SK-N-SH treated with all-trans-retinoic acid at 6 μM for 48 hours (cell line): ENCODE data around the gene CHL1.

Experiments used
- ATAC-seq: fragments of 200-7000 bp; cut with Tn5 transposase; 3 replicates; pipeline ENCODE4 v1.9.1; 2020; ENCODE audit warnings: mild to moderate bottlenecking, moderate library complexity
- ARNTL ChIP-seq: fragments of 450-650 bp; formaldehyde crosslinking; IDR thresholded peaks from 2 replicates; pipeline ENCODE4 v1.5.0; 2020; ENCODE audit warnings: low read depth, mild to moderate bottlenecking, moderate library complexity, borderline replicate concordance
- CREB5 ChIP-seq: fragments of 250-450 bp; sonication (Bioruptor Pico); IDR thresholded peaks from 2 replicates; pipeline ENCODE4 v1.5.1; 2020; ENCODE audit warnings: low read depth, mild to moderate bottlenecking, moderate library complexity
- ESRRG ChIP-seq: fragments of 250-450 bp; sonication (Bioruptor Pico); IDR thresholded peaks from 2 replicates; pipeline ENCODE4 v1.6.1; 2021; ENCODE audit warnings: mild to moderate bottlenecking
- GLIS3 ChIP-seq: fragments of 250-450 bp; sonication (Bioruptor Pico); IDR thresholded peaks from 2 replicates; pipeline ENCODE4 v1.5.0; 2020; ENCODE audit warnings: mild to moderate bottlenecking, moderate library complexity
- ISL1 ChIP-seq: fragments of 250-450 bp; sonication (Bioruptor Pico); IDR thresholded peaks from 2 replicates; pipeline ENCODE4 v2.1.2; 2022; ENCODE audit warnings: mild to moderate bottlenecking, moderate library complexity
- OSR1 ChIP-seq: fragments of 250-450 bp; sonication (Bioruptor Pico); IDR thresholded peaks from 2 replicates; pipeline ENCODE4 v1.8.0; 2022; ENCODE audit warnings: moderate library complexity, mild to moderate bottlenecking, inconsistent platforms
- POU6F1 ChIP-seq: fragments of 250-450 bp; sonication (Bioruptor Pico); IDR thresholded peaks from 2 replicates; pipeline ENCODE4 v1.8.0; 2021; ENCODE audit warnings: low read depth, mild to moderate bottlenecking, moderate library complexity, borderline replicate concordance
- PPARA ChIP-seq: fragments of 250-450 bp; sonication (Bioruptor Pico); IDR thresholded peaks from 2 replicates; pipeline ENCODE4 v1.5.0; 2020; ENCODE audit warnings: mild to moderate bottlenecking, borderline replicate concordance
- RARB ChIP-seq: fragments of 250-450 bp; sonication (Bioruptor Pico); IDR thresholded peaks from 2 replicates; pipeline ENCODE4 v1.8.0; 2021; ENCODE audit warnings: mild to moderate bottlenecking, moderate library complexity
- SNAI2 ChIP-seq: fragments of 250-450 bp; sonication (Bioruptor Pico); IDR thresholded peaks from 2 replicates; pipeline ENCODE4 v1.5.0; 2020; ENCODE audit warnings: mild to moderate bottlenecking, moderate library complexity
- TCF4 ChIP-seq: fragments of 250-450 bp; sonication (Bioruptor Pico); IDR thresholded peaks from 2 replicates; pipeline ENCODE4 v1.8.0; 2021; ENCODE audit warnings: mild to moderate bottlenecking, moderate library complexity, borderline replicate concordance
- TOX ChIP-seq: fragments of 250-450 bp; sonication (Bioruptor Pico); IDR thresholded peaks from 2 replicates; pipeline ENCODE4 v1.8.0; 2021; ENCODE audit warnings: mild to moderate bottlenecking, moderate library complexity, borderline replicate concordance
- TSHZ2 ChIP-seq: fragments of 250-450 bp; sonication (Bioruptor Pico); IDR thresholded peaks from 2 replicates; pipeline ENCODE4 v1.5.0; 2020; ENCODE audit warnings: mild to moderate bottlenecking, moderate library complexity
- ZFP3 ChIP-seq: fragments of 250-450 bp; sonication (Bioruptor Pico); IDR thresholded peaks from 2 replicates; pipeline ENCODE4 v1.5.0; 2020; ENCODE audit warnings: mild to moderate bottlenecking, moderate library complexity
- ZNF565 ChIP-seq: fragments of 450-650 bp; formaldehyde crosslinking; conservative IDR thresholded peaks from 2 replicates; pipeline ENCODE4 v1.5.0; 2020; ENCODE audit warnings: low read depth, mild to moderate bottlenecking, moderate library complexity
- ZNF70 ChIP-seq: fragments of 450-650 bp; formaldehyde crosslinking; IDR thresholded peaks from 2 replicates; pipeline ENCODE4 v1.5.0; 2020; ENCODE audit warnings: mild to moderate bottlenecking, moderate library complexity
- ZNF8 ChIP-seq: fragments of 450-650 bp; formaldehyde crosslinking; IDR thresholded peaks from 2 replicates; pipeline ENCODE4 v1.5.0; 2020; ENCODE audit warnings: mild to moderate bottlenecking, moderate library complexity
- TF ChIP-seq, protein P1 (sequence below): fragments of 250-450 bp; sonication (Bioruptor Pico); IDR thresholded peaks from 2 replicates; pipeline ENCODE4 v1.8.0; 2020; ENCODE audit warnings: mild to moderate bottlenecking, moderate library complexity, borderline replicate concordance
- TF ChIP-seq, protein P2 (sequence below): fragments of 250-450 bp; sonication (Bioruptor Pico); IDR thresholded peaks from 2 replicates; pipeline ENCODE4 v1.5.1; 2021; ENCODE audit warnings: mild to moderate bottlenecking, moderate library complexity

CHL1 gene

DNA sequence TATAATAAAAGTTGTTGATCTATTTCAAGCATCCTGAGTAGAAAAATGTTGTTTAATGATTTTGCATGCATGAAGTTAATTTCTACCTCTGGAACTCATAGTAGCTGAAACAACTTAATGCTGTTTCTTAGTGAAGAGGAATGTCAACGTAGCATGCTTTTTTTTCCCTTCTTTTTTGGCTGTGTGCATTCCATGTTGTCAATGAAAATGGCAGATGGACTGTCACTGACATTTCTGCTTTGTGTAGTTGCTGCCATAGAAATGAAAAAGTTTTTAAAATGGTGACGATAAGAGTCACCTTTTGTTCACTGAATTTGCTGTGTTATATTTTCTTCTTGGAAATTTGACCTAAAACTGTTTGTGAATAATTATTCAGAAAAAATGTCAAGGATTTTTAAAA lies 116.3 kb downstream of the CHL1 start (continued):
- TF ChIP-seq OSR1 (CRISPR knock-in tag) (no peak), TCF4 (CRISPR knock-in tag) (no peak), ARNTL (CRISPR knock-in tag) (no peak), TOX (CRISPR knock-in tag) (no peak), ZNF8 (CRISPR knock-in tag) (no peak)
- TF ChIP-seq, protein P1, sequence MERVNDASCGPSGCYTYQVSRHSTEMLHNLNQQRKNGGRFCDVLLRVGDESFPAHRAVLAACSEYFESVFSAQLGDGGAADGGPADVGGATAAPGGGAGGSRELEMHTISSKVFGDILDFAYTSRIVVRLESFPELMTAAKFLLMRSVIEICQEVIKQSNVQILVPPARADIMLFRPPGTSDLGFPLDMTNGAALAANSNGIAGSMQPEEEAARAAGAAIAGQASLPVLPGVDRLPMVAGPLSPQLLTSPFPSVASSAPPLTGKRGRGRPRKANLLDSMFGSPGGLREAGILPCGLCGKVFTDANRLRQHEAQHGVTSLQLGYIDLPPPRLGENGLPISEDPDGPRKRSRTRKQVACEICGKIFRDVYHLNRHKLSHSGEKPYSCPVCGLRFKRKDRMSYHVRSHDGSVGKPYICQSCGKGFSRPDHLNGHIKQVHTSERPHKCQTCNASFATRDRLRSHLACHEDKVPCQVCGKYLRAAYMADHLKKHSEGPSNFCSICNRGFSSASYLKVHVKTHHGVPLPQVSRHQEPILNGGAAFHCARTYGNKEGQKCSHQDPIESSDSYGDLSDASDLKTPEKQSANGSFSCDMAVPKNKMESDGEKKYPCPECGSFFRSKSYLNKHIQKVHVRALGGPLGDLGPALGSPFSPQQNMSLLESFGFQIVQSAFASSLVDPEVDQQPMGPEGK (CRISPR knock-in tag) = no peak
- TF ChIP-seq, protein P2, sequence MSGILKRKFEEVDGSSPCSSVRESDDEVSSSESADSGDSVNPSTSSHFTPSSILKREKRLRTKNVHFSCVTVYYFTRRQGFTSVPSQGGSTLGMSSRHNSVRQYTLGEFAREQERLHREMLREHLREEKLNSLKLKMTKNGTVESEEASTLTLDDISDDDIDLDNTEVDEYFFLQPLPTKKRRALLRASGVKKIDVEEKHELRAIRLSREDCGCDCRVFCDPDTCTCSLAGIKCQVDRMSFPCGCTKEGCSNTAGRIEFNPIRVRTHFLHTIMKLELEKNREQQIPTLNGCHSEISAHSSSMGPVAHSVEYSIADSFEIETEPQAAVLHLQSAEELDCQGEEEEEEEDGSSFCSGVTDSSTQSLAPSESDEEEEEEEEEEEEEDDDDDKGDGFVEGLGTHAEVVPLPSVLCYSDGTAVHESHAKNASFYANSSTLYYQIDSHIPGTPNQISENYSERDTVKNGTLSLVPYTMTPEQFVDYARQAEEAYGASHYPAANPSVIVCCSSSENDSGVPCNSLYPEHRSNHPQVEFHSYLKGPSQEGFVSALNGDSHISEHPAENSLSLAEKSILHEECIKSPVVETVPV = no peak

GRCh38 chr3:317012-317411 lies 120.4 kb downstream of the CHL1 start:
- ATAC-seq = no peak
- TF ChIP-seq ARNTL (CRISPR knock-in tag) (no peak), TSHZ2 (CRISPR knock-in tag) (no peak), ZFP3 (CRISPR knock-in tag) (no peak), ISL1 (no peak)

GRCh38 chr3:318903-319302 lies 122.3 kb downstream of the CHL1 start:
- ATAC-seq = no peak
- no peak for TF ChIP-seq OSR1 (CRISPR knock-in tag)
- TF ChIP-seq TCF4 (CRISPR knock-in tag) = peak; percentile 94

- no peak for ATAC-seq
- no peak for TF ChIP-seq ESRRG (CRISPR knock-in tag)
- TF ChIP-seq TCF4 (CRISPR knock-in tag) = no peak
- no peak for TF ChIP-seq ZNF565 (CRISPR knock-in tag)
- TF ChIP-seq, protein P2 = no peak
- TF ChIP-seq TOX (CRISPR knock-in tag) = no peak
- TF ChIP-seq GLIS3 (CRISPR knock-in tag) = no peak
- TF ChIP-seq ARNTL (CRISPR knock-in tag) = no peak
- TF ChIP-seq POU6F1 (CRISPR knock-in tag) = no peak
- no peak for TF ChIP-seq ZFP3 (CRISPR knock-in tag)
- TF ChIP-seq ZNF70 (CRISPR knock-in tag) = no peak
- TF ChIP-seq, protein P1 (CRISPR knock-in tag) = no peak
- no peak for TF ChIP-seq SNAI2 (CRISPR knock-in tag)
- TF ChIP-seq OSR1 (CRISPR knock-in tag) = no peak
- TF ChIP-seq ZNF8 (CRISPR knock-in tag) = no peak
- no peak for TF ChIP-seq CREB5
- TF ChIP-seq PPARA (CRISPR knock-in tag) = no peak
- no peak for TF ChIP-seq RARB
Observed at GRCh38 chr3:324423-324822, 127.9 kb downstream of the CHL1 start.
